A673 (cell line): ENCODE results near the gene EXPH5. TPM values are rescaled to one million over a fixed set of nuclear protein-coding genes. Genes with fewer than 3 reads are reported as not detected.
"Not testable (repeated sequence)": the region's sequence is repeated elsewhere in the genome, so short reads cannot be mapped to it uniquely, and the experiment has no call there.

Experiments
- Bru-seq: library from RNA; stranded (reverse); fragments of 400-500 nt; gene quantifications from one replicate; lab custom pipeline; 2021; lab: Mats Ljungman, UMichigan
- BruChase-seq, 2 experiments: library from RNA; stranded (reverse); fragments of 400-500 nt; gene quantifications; one replicate each; lab custom pipeline; 2021; lab: Mats Ljungman, UMichigan
- BruUV-seq: library from RNA; stranded (reverse); fragments of 400-500 nt; replicated peaks from 2 replicates; lab custom pipeline; 2021; lab: Mats Ljungman, UMichigan
- CTCF ChIA-PET: fragments of 300-600 bp; sonication (Branson Sonifier 250); formaldehyde crosslinking; loops from one replicate; lab custom pipeline; 2022; ENCODE audit warnings: antibody characterized with exemption; lab: Charles Lee
- POLR2A ChIA-PET: fragments of 300-600 bp; sonication (Branson Sonifier 250); formaldehyde crosslinking; loops from one replicate; lab custom pipeline; 2022; ENCODE audit warnings: antibody characterized with exemption; ENCODE audit not compliant: low non-redundant PET; lab: Charles Lee
- DNase-seq: peaks from one replicate; pipeline ENCODE4 v3.0.0-alpha.2; 2015; ENCODE audit warnings: low spot score
- H3K27ac ChIP-seq: fragments of 200-600 bp; sonication (generic); 2 replicates; pipeline ENCODE4 v1.5.1; 2016; ENCODE audit warnings: mixed run types, low read depth, mild to moderate bottlenecking, mixed read lengths, antibody characterized with exemption, low read length; ENCODE audit not compliant: poor library complexity, severe bottlenecking
- H3K27me3 ChIP-seq: fragments of 200-600 bp; sonication (generic); replicated peaks from 2 replicates; pipeline ENCODE4 v1.6.1; 2017; ENCODE audit warnings: mixed run types, low read depth, mild to moderate bottlenecking, mixed read lengths, antibody characterized with exemption, low read length; ENCODE audit not compliant: insufficient read depth, poor library complexity
- H3K36me3 ChIP-seq: fragments of 200-600 bp; sonication (generic); 2 replicates; pipeline ENCODE4 v1.6.1; 2016; ENCODE audit warnings: mixed run types, mild to moderate bottlenecking, mixed read lengths, antibody characterized with exemption, low read length; ENCODE audit not compliant: insufficient read depth, poor library complexity, severe bottlenecking
- H3K4me1 ChIP-seq: fragments of 200-600 bp; sonication (generic); 2 replicates; pipeline ENCODE4 v1.6.1; 2017; ENCODE audit warnings: mixed run types, mild to moderate bottlenecking, mixed read lengths, antibody characterized with exemption, low read length; ENCODE audit not compliant: insufficient read depth, poor library complexity, severe bottlenecking
- H3K4me3 ChIP-seq: fragments of 200-600 bp; sonication (generic); 2 replicates; pipeline ENCODE4 v1.5.1; 2016; ENCODE audit warnings: low read depth, mixed run types, mild to moderate bottlenecking, mixed read lengths, low read length; ENCODE audit not compliant: poor library complexity, severe bottlenecking
- H3K9me3 ChIP-seq: fragments of 200-600 bp; sonication (generic); 2 replicates; pipeline ENCODE4 v1.6.1; 2016; ENCODE audit warnings: mixed run types, low read depth, mild to moderate bottlenecking, mixed read lengths, antibody characterized with exemption, low read length; ENCODE audit not compliant: poor library complexity, severe bottlenecking
- EZH2 ChIP-seq: fragments of 200-600 bp; sonication (generic); IDR thresholded peaks from 2 replicates; pipeline ENCODE4 v1.6.1; 2017; ENCODE audit warnings: borderline replicate concordance, low read depth, mild to moderate bottlenecking, mixed read lengths, antibody characterized with exemption, low read length; ENCODE audit not compliant: poor library complexity, severe bottlenecking
- intact Hi-C: fragments of 100-400 bp; cut with micrococcal nuclease; formaldehyde crosslinking; loops from one replicate; pipeline ENCODE4 v1.10.0; 2022; ENCODE audit not compliant: unreplicated experiment
- long read RNA-seq: library from polyadenylated mRNA; stranded (forward); transcript quantifications from one replicate; pipeline ENCODE4 v2.0.0, GENCODE V29; 2022
- total RNA-seq: library from RNA; stranded (reverse); gene quantifications from 2 replicates; pipeline ENCODE4 v1.2.3, GENCODE V29; 2021
- TF ChIP-seq, protein P1 (sequence below): fragments of 300-800, 200-600 bp; sonication (generic); conservative IDR thresholded peaks from 2 replicates; pipeline ENCODE4 v1.5.1; 2017; ENCODE audit warnings: low read depth, mild to moderate bottlenecking, antibody characterized with exemption, low read length, moderate library complexity, mixed read lengths

The EXPH5 gene, protein sequence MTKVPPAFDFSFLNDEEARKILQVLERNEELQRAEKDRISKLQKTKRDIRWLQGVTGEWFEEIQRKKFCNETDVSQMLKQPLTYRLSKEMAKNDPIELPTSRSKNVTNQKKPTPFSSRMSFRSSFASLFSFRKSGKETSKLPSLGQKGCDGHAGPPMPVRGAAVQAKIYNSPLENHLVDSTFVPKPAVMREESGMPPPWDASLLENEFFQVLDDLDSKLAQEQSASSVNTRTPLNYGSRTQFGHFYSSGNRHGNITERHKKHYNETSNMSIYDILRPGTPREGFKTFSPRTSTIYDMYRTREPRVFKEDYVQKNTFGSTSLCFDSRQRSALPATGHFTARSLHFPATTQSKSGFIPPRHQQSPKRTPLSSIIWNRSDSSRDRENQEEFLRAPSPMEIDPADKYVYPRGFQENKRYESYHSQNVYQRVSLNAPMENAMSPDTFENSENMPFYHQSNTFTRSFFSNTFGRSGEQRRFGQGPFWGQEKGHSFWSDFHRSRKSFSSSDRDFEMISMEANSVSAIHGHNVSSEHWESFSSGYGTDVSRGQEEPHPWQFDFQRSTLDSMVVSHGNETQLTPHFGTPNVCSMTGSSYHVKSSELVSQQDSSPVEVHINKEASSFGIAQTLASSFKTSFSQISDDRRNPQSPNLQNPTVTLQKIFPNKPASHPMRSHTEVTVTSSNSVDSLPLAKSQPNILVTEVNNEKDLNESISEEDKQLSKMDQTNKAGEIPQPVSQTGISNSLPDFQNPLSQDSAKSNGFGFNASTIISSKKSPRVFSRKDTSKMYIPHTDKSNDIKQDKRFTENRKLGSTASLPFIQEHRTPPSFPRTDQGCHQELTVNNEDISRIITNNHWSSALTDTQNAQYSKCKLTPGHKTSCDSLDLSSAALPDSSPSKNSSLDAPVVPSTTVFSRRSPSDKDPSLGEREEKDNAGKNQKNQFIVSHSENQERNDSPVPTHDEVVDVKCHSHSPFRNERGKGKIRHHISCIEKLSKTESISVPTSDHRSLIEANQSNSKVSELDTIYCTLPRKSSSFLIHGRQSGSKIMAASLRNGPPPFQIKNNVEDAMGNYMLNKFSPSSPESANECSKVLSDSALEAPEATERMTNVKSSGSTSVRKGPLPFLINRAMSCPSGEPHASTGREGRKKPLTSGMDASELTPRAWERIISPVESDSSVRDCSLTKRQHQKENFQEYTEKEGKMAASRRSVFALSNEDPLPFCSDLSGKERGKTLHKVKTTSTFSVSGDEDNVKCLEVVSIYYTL (N-terminal part only)
- total RNA-seq = 0.26 and 0.39 TPM in 2 replicates
- percentile 31 among the genes with signal in this experiment for Bru-seq, nascent RNA
- BruChase-seq, experiment 1, labeled RNA remaining after a 2-hour chase = percentile 35 among the genes with signal in this experiment
- BruChase-seq, experiment 2, labeled RNA remaining after a 6-hour chase = percentile 30 among the genes with signal in this experiment
- long read RNA-seq, partial matches to known transcripts = 0 of 2 reads
- long read RNA-seq, other reads (novel, unspliced or antisense) = 2 of 2 reads

DNA sequence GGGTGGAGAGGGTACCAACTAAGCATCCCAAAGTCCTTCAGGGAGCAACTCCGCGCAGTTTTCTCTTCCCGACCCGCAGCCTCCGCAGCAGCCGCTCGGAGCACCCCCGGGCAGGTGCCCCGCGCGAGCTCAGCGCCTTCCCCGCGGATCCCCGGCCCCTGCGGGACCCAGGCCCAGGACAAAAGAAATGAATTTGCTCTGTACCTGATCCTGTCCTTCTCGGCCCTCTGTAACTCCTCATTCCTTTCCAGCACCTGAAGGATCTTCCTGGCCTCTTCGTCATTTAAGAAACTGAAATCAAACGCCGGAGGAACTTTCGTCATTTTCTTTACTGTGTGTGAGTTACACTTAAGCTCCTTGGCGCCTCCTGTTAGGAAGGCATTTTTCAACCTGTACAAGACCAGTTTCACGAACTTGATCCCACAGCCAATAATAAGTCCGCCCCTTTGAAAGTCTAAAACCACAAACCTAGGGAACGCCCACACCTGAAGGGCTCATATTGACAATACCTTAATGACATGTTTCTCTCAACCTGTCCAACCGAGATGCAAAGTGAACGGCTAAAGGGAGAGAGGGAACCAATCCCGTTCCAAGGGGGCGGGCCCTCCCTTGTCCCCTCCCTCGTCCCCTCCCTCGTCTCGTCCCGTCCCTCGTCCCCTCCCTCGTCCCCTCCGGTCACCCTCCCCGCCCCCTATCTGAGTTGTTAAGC, at the start of gene EXPH5:
TSS of gene EXPH5 (minus strand) at position 555 of the 709 bp plus-strand sequence. CDS start at position 323, 232 bp downstream.
- ChIA-PET POLR2A (no interaction called here), CTCF (no interaction called here)
- H3K9me3 ChIP-seq = no peaks in the 10 kb centered on the region
- no TSS peak for BruUV-seq
- peak; percentile 95 for DNase-seq
- TF ChIP-seq, protein P1, sequence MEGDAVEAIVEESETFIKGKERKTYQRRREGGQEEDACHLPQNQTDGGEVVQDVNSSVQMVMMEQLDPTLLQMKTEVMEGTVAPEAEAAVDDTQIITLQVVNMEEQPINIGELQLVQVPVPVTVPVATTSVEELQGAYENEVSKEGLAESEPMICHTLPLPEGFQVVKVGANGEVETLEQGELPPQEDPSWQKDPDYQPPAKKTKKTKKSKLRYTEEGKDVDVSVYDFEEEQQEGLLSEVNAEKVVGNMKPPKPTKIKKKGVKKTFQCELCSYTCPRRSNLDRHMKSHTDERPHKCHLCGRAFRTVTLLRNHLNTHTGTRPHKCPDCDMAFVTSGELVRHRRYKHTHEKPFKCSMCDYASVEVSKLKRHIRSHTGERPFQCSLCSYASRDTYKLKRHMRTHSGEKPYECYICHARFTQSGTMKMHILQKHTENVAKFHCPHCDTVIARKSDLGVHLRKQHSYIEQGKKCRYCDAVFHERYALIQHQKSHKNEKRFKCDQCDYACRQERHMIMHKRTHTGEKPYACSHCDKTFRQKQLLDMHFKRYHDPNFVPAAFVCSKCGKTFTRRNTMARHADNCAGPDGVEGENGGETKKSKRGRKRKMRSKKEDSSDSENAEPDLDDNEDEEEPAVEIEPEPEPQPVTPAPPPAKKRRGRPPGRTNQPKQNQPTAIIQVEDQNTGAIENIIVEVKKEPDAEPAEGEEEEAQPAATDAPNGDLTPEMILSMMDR = 0 out of 2 replicates have a peak, but pooled peaks have one; percentile 11
- no peak for TF ChIP-seq EZH2
- H3K4me1 ChIP-seq = peaks cover 3% of the 10 kb centered on the region
- H3K36me3 ChIP-seq = no peaks in the 10 kb centered on the region
- intact Hi-C loops = no loop called here
- H3K27me3 ChIP-seq = peaks cover 24% of the 10 kb centered on the region
- peak within 1 kb of the TSS; percentile 63 for H3K4me3 ChIP-seq
- H3K27ac ChIP-seq = no peak within 1 kb of the TSS

DNA sequence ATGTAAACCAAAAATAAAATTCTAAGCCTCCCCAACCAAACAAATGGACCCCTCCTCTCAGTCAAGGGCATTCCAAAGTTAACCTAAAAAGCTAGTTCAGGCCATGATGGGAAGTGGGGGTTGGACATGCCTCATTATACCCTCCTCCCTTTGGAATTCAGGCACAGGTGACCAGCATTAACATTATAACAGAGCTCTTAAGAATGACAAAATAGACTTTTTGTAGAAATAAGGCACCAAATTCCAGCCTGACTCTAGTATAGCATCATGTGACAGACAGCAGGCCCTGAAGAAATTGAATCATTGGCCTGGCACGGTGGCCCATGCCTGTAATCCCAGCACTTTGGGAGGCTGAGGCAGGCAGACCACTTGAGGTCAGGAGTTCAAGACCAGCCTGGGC, 48.2 kb upstream of the EXPH5 start:
- BruUV-seq, H3K4me1 ChIP-seq, H3K27ac ChIP-seq, H3K36me3 ChIP-seq, H3K27me3 ChIP-seq, CTCF ChIA-PET, H3K9me3 ChIP-seq, DNase-seq, H3K4me3 ChIP-seq: not testable (repeated sequence)
- intact Hi-C loops = loop anchor here (10.0 kb wide), 1 partner anchor 717 kb away; the partner anchor contains the start of gene RAB39A
- POLR2A ChIA-PET = interaction anchor here (0.6 kb wide), 1 partner anchor 746 kb away, joined by 4 read pairs; no protein-coding TSS in a partner anchor

DNA sequence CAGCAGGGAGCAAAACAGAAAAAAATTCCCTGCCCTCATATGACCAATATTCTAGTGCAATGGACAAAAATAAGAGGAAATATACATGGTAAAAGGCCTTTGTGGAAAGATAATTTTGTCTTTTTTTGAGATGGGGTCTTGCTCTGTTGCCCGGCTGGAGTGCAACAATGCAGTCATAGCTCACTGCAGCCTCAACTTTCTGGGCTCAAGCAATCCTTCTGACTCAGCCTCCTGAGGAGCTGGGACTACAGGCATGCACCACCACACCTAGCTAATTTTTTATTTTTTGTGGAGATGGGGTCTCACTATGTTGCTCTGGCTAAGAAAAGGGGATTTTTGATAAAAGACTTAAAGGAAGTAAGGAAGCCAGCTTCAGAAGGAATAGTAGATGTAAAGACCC, 45.6 kb upstream of the EXPH5 start:
- DNase-seq = no peak
- ChIA-PET CTCF (no interaction called here), POLR2A (no interaction called here)
- intact Hi-C loops = no loop called here
- no peak overlapping the region for H3K4me3 ChIP-seq
- no peak overlapping the region for H3K27ac ChIP-seq
- no peaks in the 10 kb centered on the region for H3K36me3 ChIP-seq
- no peaks in the 10 kb centered on the region for H3K4me1 ChIP-seq
- H3K27me3 ChIP-seq = peaks cover 12% of the 10 kb centered on the region
- no peaks in the 10 kb centered on the region for H3K9me3 ChIP-seq
- TF ChIP-seq, protein P1 = no peak
- TF ChIP-seq EZH2 = no peak
- BruUV-seq = no TSS peak
